Muscle of leg (tissue), 11 donors: ENCODE data around the gene TMEM45B. TPM values are rescaled to one million over a fixed set of nuclear protein-coding genes. Genes with fewer than 3 reads are reported as not detected.
"Not testable (repeated sequence)": the region's sequence is repeated elsewhere in the genome, so short reads cannot be mapped to it uniquely, and the experiment has no call there.

ENCODE experiments used
- DNase-seq: peaks from one replicate; pipeline ENCODE4 v3.0.0; 2013
- H3K27ac ChIP-seq: one replicate; pipeline ENCODE4 v1.5.1; 2013; ENCODE audit warnings: mild to moderate bottlenecking, low read length, control low read depth
- H3K27me3 ChIP-seq: one replicate; pipeline ENCODE4 v1.6.1; 2013; ENCODE audit warnings: low read length; ENCODE audit not compliant: control insufficient read depth, insufficient read depth
- H3K36me3 ChIP-seq: one replicate; pipeline ENCODE4 v1.6.1; 2013; ENCODE audit warnings: low read length; ENCODE audit not compliant: control insufficient read depth, insufficient read depth
- H3K4me1 ChIP-seq: one replicate; pipeline ENCODE4 v1.6.1; 2013; ENCODE audit warnings: low read length; ENCODE audit not compliant: control insufficient read depth, insufficient read depth
- H3K4me3 ChIP-seq: one replicate; pipeline ENCODE4 v1.5.1; 2013; ENCODE audit warnings: low read length, control low read depth
- H3K9me3 ChIP-seq: replicated peaks from 2 replicates; pipeline ENCODE4 v1.6.1; 2013; ENCODE audit warnings: low read depth, low read length; ENCODE audit not compliant: control insufficient read depth
- WGBS: methylation state at CpG from one replicate; pipeline ENCODE4 v1.1.5; 2013; ENCODE audit warnings: missing lambda C conversion rate; ENCODE audit not compliant: insufficient coverage; 5-methylcytosine and 5-hydroxymethylcytosine counted together
- polyA plus RNA-seq, 8 donors: library from polyadenylated mRNA; unstranded; fragments of 120-200 nt; gene quantifications; one replicate each; pipeline versions ENCODE4 v1.2.1 to v1.2.3, GENCODE V29; 2013; ENCODE audit warnings: inconsistent platforms in 1 of 8, low replicate concordance in 1 of 8; ENCODE audit not compliant: insufficient read length in 8 of 8, insufficient read depth in 1 of 8
- total RNA-seq: library from RNA; stranded (reverse); fragments of 120-200 nt; gene quantifications from one replicate; pipeline ENCODE4 v1.2.4, GENCODE V29; 2013

TMEM45B gene
- total and polyA plus RNA-seq, 9 donors, result 0.04 to 9.5 (median 0.24) TPM

- not testable (repeated sequence) for DNase-seq
Observed at GRCh38 chr11:129823799-129824198, 8.2 kb downstream of the TMEM45B start.

GRCh38 chr11:129825380-129825779 is 9.7 kb downstream of the TMEM45B start:
- Histone ChIP-seq H3K4me3 (no peak overlapping the region), H3K36me3 (no peaks in the 10 kb centered on the region), H3K27me3 (no peaks in the 10 kb centered on the region), H3K9me3 (no peaks in the 10 kb centered on the region), H3K27ac (no peak overlapping the region), H3K4me1 (no peaks in the 10 kb centered on the region)
- 90% methylated on average over 2 of the region's 4 CpGs for WGBS
- peak; percentile 8 for DNase-seq

More at GRCh38 chr11:129823799-129824198, 8.2 kb downstream of the TMEM45B start:
- H3K9me3 ChIP-seq, H3K4me1 ChIP-seq, H3K36me3 ChIP-seq, H3K27ac ChIP-seq, H3K27me3 ChIP-seq, H3K4me3 ChIP-seq: not testable (repeated sequence)
- WGBS, result 40% methylated on average over 1 of the region's 3 CpGs

DNA sequence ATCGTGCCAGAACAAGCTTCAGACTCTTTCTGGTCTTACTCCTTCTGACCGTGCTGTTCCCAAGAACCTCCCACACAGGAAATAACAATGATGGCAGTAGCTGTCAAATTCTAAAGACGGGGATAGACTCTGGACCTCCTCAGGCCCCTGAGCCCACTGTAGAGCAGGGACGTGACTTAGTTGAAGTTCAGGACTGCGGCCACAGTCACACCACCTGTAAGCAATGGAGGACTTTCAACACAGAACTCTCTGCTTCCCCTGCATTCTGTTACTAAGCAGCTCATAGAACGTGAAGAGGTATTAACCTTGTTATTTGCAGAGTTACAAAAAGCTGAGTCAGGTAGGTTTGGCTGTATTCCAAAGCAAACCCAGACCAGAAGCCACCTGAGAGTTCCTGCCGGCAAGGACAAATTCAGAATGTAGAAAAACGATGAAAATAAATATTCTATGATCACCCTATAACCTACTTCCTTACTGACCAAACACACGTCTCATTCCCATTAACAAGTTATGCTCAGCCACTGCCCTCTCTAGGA is 12.7 kb downstream of the TMEM45B start:
- H3K9me3 ChIP-seq, result no peaks in the 10 kb centered on the region
- H3K4me3 ChIP-seq, result no peak overlapping the region
- no peaks in the 10 kb centered on the region for H3K36me3 ChIP-seq
- H3K4me1 ChIP-seq, result no peaks in the 10 kb centered on the region
- H3K27ac ChIP-seq, result no peak overlapping the region
- H3K27me3 ChIP-seq, result no peaks in the 10 kb centered on the region
- WGBS, result 44% methylated on average over 3 of the region's 9 CpGs
- no peak for DNase-seq

GRCh38 chr11:129829497-129829896 is 13.8 kb downstream of the TMEM45B start:
- H3K36me3 ChIP-seq, H3K4me1 ChIP-seq, H3K27me3 ChIP-seq, H3K27ac ChIP-seq, H3K9me3 ChIP-seq, H3K4me3 ChIP-seq, DNase-seq: not testable (repeated sequence)

DNA sequence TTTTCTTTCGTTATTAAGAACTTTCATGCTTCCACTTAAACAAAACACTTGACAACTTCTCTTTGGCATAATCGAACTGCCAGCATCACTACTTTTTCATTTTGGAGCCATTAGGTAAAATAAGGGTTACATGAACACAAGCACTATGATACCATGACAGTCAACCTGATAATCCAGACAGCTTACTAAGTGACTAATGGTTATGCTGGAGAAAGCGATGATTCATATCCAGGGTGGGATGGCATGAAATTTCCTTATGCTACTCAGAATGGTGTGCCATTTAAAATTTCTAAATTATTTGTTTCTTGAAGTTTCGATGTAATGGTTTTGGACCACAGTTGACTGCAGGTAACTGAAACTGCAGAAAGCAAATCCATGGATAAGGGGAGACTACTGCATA is 15.6 kb downstream of the TMEM45B start:
- not testable (repeated sequence) for H3K27ac ChIP-seq, H3K4me1 ChIP-seq, H3K27me3 ChIP-seq, DNase-seq, H3K36me3 ChIP-seq, H3K4me3 ChIP-seq, H3K9me3 ChIP-seq
- no CpG with 5 or more reads among the region's 4 CpGs for whole genome bisulfite sequencing

- WGBS, result 66% methylated on average over 3 of the region's 6 CpGs
- not testable (repeated sequence) for H3K36me3 ChIP-seq, H3K4me1 ChIP-seq
Observed at GRCh38 chr11:129833260-129833659, 17.6 kb downstream of the TMEM45B start.

GRCh38 chr11:129836423-129836891 is 20.8 kb downstream of the TMEM45B start:
- not testable (repeated sequence) for H3K36me3 ChIP-seq, H3K27ac ChIP-seq, DNase-seq, H3K4me1 ChIP-seq, H3K27me3 ChIP-seq, H3K4me3 ChIP-seq, H3K9me3 ChIP-seq
- no CpG with 5 or more reads among the region's 1 CpG for WGBS

More at GRCh38 chr11:129833260-129833659, 17.6 kb downstream of the TMEM45B start:
- not testable (repeated sequence) for DNase-seq, H3K4me3 ChIP-seq, H3K27me3 ChIP-seq, H3K9me3 ChIP-seq, H3K27ac ChIP-seq

GRCh38 chr11:129836979-129837378 is 21.3 kb downstream of the TMEM45B start:
- Histone ChIP-seq H3K27ac (no peak overlapping the region), H3K4me1 (no peaks in the 10 kb centered on the region), H3K9me3 (no peaks in the 10 kb centered on the region), H3K4me3 (no peak overlapping the region), H3K36me3 (no peaks in the 10 kb centered on the region), H3K27me3 (no peaks in the 10 kb centered on the region)
- WGBS, result 91% methylated on average over 5 of the region's 9 CpGs
- DNase-seq, result no peak

DNA sequence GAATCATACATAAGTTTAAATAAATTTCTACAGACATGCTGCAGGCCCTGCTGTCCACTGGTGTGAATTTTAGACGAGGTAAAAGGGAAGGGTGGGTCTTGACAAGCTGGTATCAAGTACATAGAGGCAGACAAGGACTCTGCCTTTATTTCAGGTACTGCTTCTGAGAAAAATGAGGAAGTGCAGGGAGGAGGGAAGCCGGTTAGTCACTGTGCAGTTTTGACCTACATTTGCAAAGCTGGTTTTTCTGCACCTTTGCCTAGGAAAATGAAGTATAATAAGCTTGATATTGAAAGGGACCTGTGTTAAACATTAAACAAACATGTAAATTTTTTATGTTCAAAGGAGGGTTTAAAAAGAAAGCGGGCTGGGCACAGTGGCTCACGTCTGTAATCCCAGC is 24.6 kb downstream of the TMEM45B start:
- no peaks in the 10 kb centered on the region for H3K27me3 ChIP-seq
- H3K4me3 ChIP-seq, result no peak overlapping the region
- no peaks in the 10 kb centered on the region for H3K9me3 ChIP-seq
- no peak overlapping the region for H3K27ac ChIP-seq
- H3K36me3 ChIP-seq, result no peaks in the 10 kb centered on the region
- H3K4me1 ChIP-seq, result no peaks in the 10 kb centered on the region
- 44% methylated on average over 2 of the region's 4 CpGs for WGBS
- no peak for DNase-seq

- WGBS, result no CpG with 5 or more reads among the region's 2 CpGs
- H3K36me3 ChIP-seq, result no peaks in the 10 kb centered on the region
- no peak overlapping the region for H3K4me3 ChIP-seq
- no peak overlapping the region for H3K27ac ChIP-seq
- no peaks in the 10 kb centered on the region for H3K9me3 ChIP-seq
- no peak for DNase-seq
- no peaks in the 10 kb centered on the region for H3K4me1 ChIP-seq
- H3K27me3 ChIP-seq, result no peaks in the 10 kb centered on the region
Observed at GRCh38 chr11:129842138-129842537, 26.5 kb downstream of the TMEM45B start.
